ENCODE data around the gene TCEANC2. TPM values are rescaled to one million over a fixed set of nuclear protein-coding genes. Genes with fewer than 3 reads are reported as not detected.

TCEANC2 gene
- total RNA-seq, 4 donors from 2014 or later: 1.4 to 7.1 (median 5.7) TPM

DNA sequence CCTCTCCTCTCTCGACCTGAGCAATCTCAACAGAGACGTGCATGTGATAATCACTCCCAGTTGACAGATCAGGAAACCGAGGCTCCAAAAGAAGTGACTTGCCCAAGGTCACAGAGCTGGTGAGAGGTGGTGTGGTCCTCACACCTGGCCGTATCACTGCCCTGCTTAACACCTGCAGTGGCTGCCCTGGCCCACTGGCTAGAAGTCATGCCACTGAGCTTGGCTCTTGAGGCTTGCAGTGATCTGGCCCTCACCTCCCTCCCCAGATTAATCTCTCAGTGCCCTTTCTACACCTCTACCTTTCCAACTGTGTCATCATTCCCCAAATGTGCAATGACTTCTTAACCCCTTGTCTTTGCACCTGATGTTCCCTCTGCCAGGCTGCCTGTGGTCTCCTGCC, 60.6 kb downstream of the TCEANC2 start:
- in situ Hi-C loops (cut with MboI; ENCODE audit: low pct_ligation_motif_present in 1 of 4, low pct_unique_long_range_greater_than_20kb in 1 of 4, low sequenced_read_pairs in 3 of 4) (loop anchor here in 1 of 4 donors (25.0 kb wide), 1 partner anchor 373 kb away; no protein-coding TSS in a partner anchor), intact Hi-C loops (cut with DNase I; ENCODE audit: low total_unique reads) (no loop called here)
- no peak for DNase-seq

GRCh38 chr1:54114955-54115354, 61.5 kb downstream of the TCEANC2 start:
- 81% methylated on average over 6 of the region's 6 CpGs; no CpG with 5 or more reads in 1 of the 2 donors for WGBS, 2 donors (ENCODE audit: low coverage in 1 of 2)
- H3K4me3 ChIP-seq: no peak overlapping the region
- no peaks in the 10 kb centered on the region for H3K9me3 ChIP-seq
- H3K27me3 ChIP-seq: no peaks in the 10 kb centered on the region
- no peak overlapping the region for H3K27ac ChIP-seq
- no peak for DNase-seq
- TF ChIP-seq CTCF (IDR thresholded peaks at IDR 0.05): no peak
- no peak for TF ChIP-seq EP300 (IDR thresholded peaks at IDR 0.05; ENCODE audit: low read depth)
- TF ChIP-seq POLR2A (IDR thresholded peaks at IDR 0.05): no peak
- TF ChIP-seq POLR2AphosphoS5 (IDR thresholded peaks at IDR 0.05): no peak
- intact Hi-C loops (cut with DNase I; ENCODE audit: low total_unique reads) (no loop called here), in situ Hi-C loops (cut with MboI; ENCODE audit: low pct_ligation_motif_present in 1 of 4, low pct_unique_long_range_greater_than_20kb in 1 of 4, low sequenced_read_pairs in 3 of 4) (loop anchor here in 1 of 4 donors (25.0 kb wide), 1 partner anchor 372 kb away; no protein-coding TSS in a partner anchor)
- H3K36me3 ChIP-seq: no peaks in the 10 kb centered on the region
- no peaks in the 10 kb centered on the region for H3K4me1 ChIP-seq

More for the DNA sequence above, 60.6 kb downstream of the TCEANC2 start:
- Histone ChIP-seq H3K4me3 (no peak overlapping the region), H3K27me3 (no peaks in the 10 kb centered on the region), H3K36me3 (no peaks in the 10 kb centered on the region), H3K9me3 (no peaks in the 10 kb centered on the region), H3K4me1 (no peaks in the 10 kb centered on the region), H3K27ac (no peak overlapping the region)
- TF ChIP-seq POLR2A (IDR thresholded peaks at IDR 0.05) (no peak), EP300 (IDR thresholded peaks at IDR 0.05; ENCODE audit: low read depth) (no peak), CTCF (IDR thresholded peaks at IDR 0.05) (no peak), POLR2AphosphoS5 (IDR thresholded peaks at IDR 0.05) (no peak)
- WGBS, 2 donors (ENCODE audit: low coverage in 1 of 2): 100% methylated on average over 4 of the region's 4 CpGs; no CpG with 5 or more reads in 1 of the 2 donors

DNA sequence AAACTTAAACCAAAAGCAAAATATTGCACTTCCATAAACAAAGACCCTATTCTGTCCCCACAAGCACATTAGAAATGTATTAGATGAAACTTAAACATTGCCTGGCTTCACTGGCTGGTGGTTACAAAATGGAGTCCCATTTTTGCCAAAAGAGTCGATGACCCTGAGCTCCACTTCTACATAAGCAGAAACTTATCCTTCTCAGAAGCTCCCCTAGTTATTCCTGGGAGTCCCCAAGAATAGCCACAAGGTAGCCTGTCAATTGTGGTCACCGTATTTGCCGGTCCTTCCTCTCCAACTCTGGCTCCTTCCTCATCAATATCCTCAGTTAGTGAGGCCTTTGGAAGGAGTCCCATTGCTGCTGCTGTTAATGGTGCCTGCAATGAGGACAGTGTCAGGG, 62.1 kb downstream of the TCEANC2 start:
- in situ Hi-C loops (cut with MboI; ENCODE audit: low pct_ligation_motif_present in 1 of 4, low pct_unique_long_range_greater_than_20kb in 1 of 4, low sequenced_read_pairs in 3 of 4): loop anchor here in 1 of 4 donors (25.0 kb wide), 1 partner anchor 372 kb away; no protein-coding TSS in a partner anchor

More for the DNA sequence above, 62.1 kb downstream of the TCEANC2 start:
- no peaks in the 10 kb centered on the region for H3K27me3 ChIP-seq
- TF ChIP-seq EP300 (IDR thresholded peaks at IDR 0.05; ENCODE audit: low read depth) (no peak), CTCF (IDR thresholded peaks at IDR 0.05) (no peak), POLR2AphosphoS5 (IDR thresholded peaks at IDR 0.05) (no peak), POLR2A (IDR thresholded peaks at IDR 0.05) (no peak)
- H3K9me3 ChIP-seq: no peaks in the 10 kb centered on the region
- no peak overlapping the region for H3K27ac ChIP-seq
- no peaks in the 10 kb centered on the region for H3K4me1 ChIP-seq
- H3K36me3 ChIP-seq: no peaks in the 10 kb centered on the region
- intact Hi-C loops (cut with DNase I; ENCODE audit: low total_unique reads): no loop called here
- no peak overlapping the region for H3K4me3 ChIP-seq
- DNase-seq: no peak
- 83 to 100% methylated on average over 1 to 3 of the region's 3 CpGs for WGBS, 2 donors (ENCODE audit: low coverage in 1 of 2)

Measured in transverse colon (tissue), 4 donors.